Activated CD4-positive, alpha-beta T cell treated with anti-CD3 and anti-CD28 coated beads for 36 hours (primary cell): ENCODE data around the gene LRRC37A. TPM values are rescaled to one million over a fixed set of nuclear protein-coding genes. Genes with fewer than 3 reads are reported as not detected.
"Not testable (repeated sequence)": the region's sequence is repeated elsewhere in the genome, so short reads cannot be mapped to it uniquely, and the experiment has no call there.

Source experiments
- ATAC-seq: fragments of 200-7000 bp; cut with Tn5 transposase; one replicate; pipeline ENCODE4 v1.10.0; 2021; ENCODE audit warnings: mild to moderate bottlenecking, moderate library complexity
- CTCF ChIA-PET: fragments of 350-600 bp; sonication (Branson Sonifier 250); formaldehyde crosslinking; loops from one replicate; lab custom pipeline; 2021; ENCODE audit warnings: antibody characterized with exemption; lab: Charles Lee
- POLR2A ChIA-PET: fragments of 350-600 bp; sonication (Branson Sonifier 250); formaldehyde crosslinking; loops from one replicate; lab custom pipeline; 2021; ENCODE audit warnings: antibody characterized with exemption, inconsistent platforms; lab: Charles Lee
- DNase-seq: peaks from one replicate; pipeline ENCODE4 v3.0.0-alpha.2; 2020
- H3K27ac Mint-ChIP-seq: one replicate; pipeline ENCODE4 v1.8.0; 2021; ENCODE audit warnings: mixed read lengths
- H3K27me3 Mint-ChIP-seq: one replicate; pipeline ENCODE4 v1.8.0; 2021; ENCODE audit warnings: mixed read lengths
- H3K36me3 Mint-ChIP-seq: one replicate; pipeline ENCODE4 v1.8.0; 2021; ENCODE audit warnings: low read depth, mixed read lengths
- H3K4me1 Mint-ChIP-seq: one replicate; pipeline ENCODE4 v1.8.0; 2021; ENCODE audit warnings: mixed read lengths
- H3K4me3 Mint-ChIP-seq: one replicate; pipeline ENCODE4 v1.8.0; 2021; ENCODE audit warnings: mild to moderate bottlenecking, moderate library complexity, mixed read lengths
- H3K9me3 Mint-ChIP-seq: one replicate; pipeline ENCODE4 v1.8.0; 2021; ENCODE audit warnings: low read depth, mixed read lengths
- intact Hi-C, 2 experiments: fragments of 100-400 bp; cut with DNase I in 1 of 2; cut with micrococcal nuclease in 1 of 2; formaldehyde crosslinking; loops; one replicate each; pipeline versions ENCODE4 v1.14.2 to v1.15.1; 2022 to 2024; cut with DNase I, micrococcal nuclease
- total RNA-seq, 2 experiments: library from RNA; stranded (reverse); gene quantifications; one replicate each; pipeline ENCODE4 v1.2.3, GENCODE V29; 2021

LRRC37A gene
- total RNA-seq, 2 experiments from 2014 or later: 0.85 to 1.0 TPM

DNA sequence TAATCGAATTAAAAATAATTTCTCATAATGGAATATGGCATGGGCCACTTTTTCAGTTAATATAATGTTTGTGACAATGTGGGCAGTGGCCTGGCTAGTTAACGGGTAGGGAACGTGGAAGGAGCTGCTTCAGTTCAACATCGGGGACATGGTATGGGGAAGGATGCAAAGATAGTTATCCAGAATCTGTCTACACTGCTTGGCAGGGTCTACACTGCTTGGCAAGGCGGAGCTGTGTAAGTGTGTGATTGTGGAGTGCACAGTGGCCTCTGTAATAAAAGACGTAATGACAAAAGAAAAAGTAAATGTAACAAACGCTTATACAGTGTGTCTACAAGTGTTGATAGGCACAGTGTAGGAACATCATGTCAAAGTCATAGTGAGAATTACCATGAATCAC, 7.3 kb upstream of the LRRC37A start:
- H3K9me3 Mint-ChIP-seq, DNase-seq, H3K27me3 Mint-ChIP-seq, H3K27ac Mint-ChIP-seq, ATAC-seq, POLR2A ChIA-PET, H3K4me3 Mint-ChIP-seq, H3K36me3 Mint-ChIP-seq: not testable (repeated sequence)
- CTCF ChIA-PET: interaction anchor here (0.6 kb wide), 1 partner anchor 506 kb away, joined by 3 read pairs; no protein-coding TSS in a partner anchor
- peaks cover 19% of the 10 kb centered on the region for H3K4me1 Mint-ChIP-seq
- intact Hi-C loops: loop anchor here in 1 of 2 experiments (5.0 kb wide), 1 partner anchor 285 kb away; no protein-coding TSS in a partner anchor

GRCh38 chr17:46290906-46291546, 3.9 kb upstream of the LRRC37A start:
- intact Hi-C loops, ATAC-seq, H3K9me3 Mint-ChIP-seq, H3K4me1 Mint-ChIP-seq, H3K4me3 Mint-ChIP-seq, H3K36me3 Mint-ChIP-seq, POLR2A ChIA-PET, H3K27ac Mint-ChIP-seq, DNase-seq, CTCF ChIA-PET, H3K27me3 Mint-ChIP-seq: not testable (repeated sequence)

GRCh38 chr17:46291618-46292017, 3.3 kb upstream of the LRRC37A start:
- H3K36me3 Mint-ChIP-seq, ATAC-seq, H3K4me1 Mint-ChIP-seq, H3K27me3 Mint-ChIP-seq, POLR2A ChIA-PET, CTCF ChIA-PET, H3K4me3 Mint-ChIP-seq, H3K27ac Mint-ChIP-seq, intact Hi-C loops, DNase-seq, H3K9me3 Mint-ChIP-seq: not testable (repeated sequence)

DNA sequence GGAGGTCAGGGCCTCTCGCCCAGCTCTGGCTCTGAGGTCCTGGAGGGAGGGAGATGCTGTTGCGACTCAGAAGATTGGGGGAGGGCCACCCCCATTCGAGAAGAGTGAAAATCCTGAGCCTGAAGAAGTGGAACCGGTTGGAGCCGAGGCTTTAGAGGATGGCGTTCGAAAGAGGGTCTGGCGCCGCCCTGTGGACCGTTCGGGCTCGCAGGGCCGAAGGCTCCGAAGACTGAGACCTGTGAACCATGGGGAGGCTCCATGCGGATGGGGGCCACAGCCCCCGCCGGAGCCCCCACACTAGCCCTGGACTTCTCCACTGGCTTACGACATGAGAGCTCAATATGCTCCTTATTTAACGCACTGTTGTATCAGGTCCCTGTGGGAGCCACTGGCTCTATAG, 46.3 kb downstream of the LRRC37A start:
- H3K9me3 Mint-ChIP-seq, ATAC-seq, DNase-seq, CTCF ChIA-PET, H3K4me1 Mint-ChIP-seq, H3K27ac Mint-ChIP-seq, H3K27me3 Mint-ChIP-seq, H3K4me3 Mint-ChIP-seq, H3K36me3 Mint-ChIP-seq, intact Hi-C loops, POLR2A ChIA-PET: not testable (repeated sequence)

- H3K36me3 Mint-ChIP-seq, H3K27ac Mint-ChIP-seq, H3K4me3 Mint-ChIP-seq, POLR2A ChIA-PET, ATAC-seq, DNase-seq, H3K9me3 Mint-ChIP-seq, H3K27me3 Mint-ChIP-seq, H3K4me1 Mint-ChIP-seq, intact Hi-C loops, CTCF ChIA-PET: not testable (repeated sequence)
Measured at GRCh38 chr17:46342131-46342530, 47.2 kb downstream of the LRRC37A start.

DNA sequence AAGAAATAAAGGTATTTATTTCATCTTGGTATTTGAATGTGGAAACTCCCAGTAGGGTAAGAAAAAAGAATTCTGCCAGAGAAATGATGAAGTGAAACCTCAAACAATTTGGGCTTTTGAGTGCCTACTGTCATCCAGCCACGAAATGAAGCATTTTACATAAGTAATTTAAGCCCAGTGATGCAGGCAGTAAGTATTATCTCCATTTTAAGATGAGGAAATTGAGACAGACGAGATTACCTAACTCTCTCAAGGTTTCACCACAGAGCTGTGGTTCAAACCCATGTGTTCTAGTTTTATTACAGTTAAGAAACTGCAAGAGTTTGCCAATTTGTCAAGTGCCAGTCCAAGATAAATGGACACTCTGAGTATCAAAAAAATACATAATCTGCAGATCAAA, 53.4 kb downstream of the LRRC37A start:
- H3K9me3 Mint-ChIP-seq, H3K4me1 Mint-ChIP-seq, DNase-seq, intact Hi-C loops, H3K27ac Mint-ChIP-seq, H3K27me3 Mint-ChIP-seq, H3K36me3 Mint-ChIP-seq, POLR2A ChIA-PET, H3K4me3 Mint-ChIP-seq, CTCF ChIA-PET: not testable (repeated sequence)
- ATAC-seq: peak; percentile 47

GRCh38 chr17:46349060-46349459, 54.1 kb downstream of the LRRC37A start:
- H3K36me3 Mint-ChIP-seq, H3K27me3 Mint-ChIP-seq, POLR2A ChIA-PET, H3K9me3 Mint-ChIP-seq, CTCF ChIA-PET, intact Hi-C loops, DNase-seq, H3K27ac Mint-ChIP-seq, H3K4me3 Mint-ChIP-seq, ATAC-seq, H3K4me1 Mint-ChIP-seq: not testable (repeated sequence)

DNA sequence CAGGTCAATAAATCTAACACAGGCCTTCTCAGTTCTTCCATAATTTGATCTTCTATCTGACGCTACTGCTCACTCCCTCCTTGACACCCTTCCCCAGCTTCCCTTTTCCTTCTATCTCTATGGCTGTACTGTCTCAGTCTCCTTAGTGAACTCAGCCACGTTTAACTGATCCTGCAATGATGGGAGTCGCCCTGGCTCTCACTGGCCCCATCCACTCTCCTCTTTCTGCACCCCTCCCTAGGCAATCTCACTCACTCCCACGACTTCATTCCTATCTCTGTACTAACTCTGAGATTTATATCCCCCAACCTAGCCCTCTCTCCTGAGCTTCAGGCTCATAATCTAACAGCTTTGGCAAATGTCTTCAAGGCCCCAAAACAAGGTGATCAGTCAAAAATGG, 58.9 kb downstream of the LRRC37A start:
- H3K36me3 Mint-ChIP-seq, DNase-seq, H3K9me3 Mint-ChIP-seq, H3K27ac Mint-ChIP-seq, POLR2A ChIA-PET, H3K27me3 Mint-ChIP-seq, CTCF ChIA-PET, intact Hi-C loops, ATAC-seq, H3K4me3 Mint-ChIP-seq, H3K4me1 Mint-ChIP-seq: not testable (repeated sequence)

DNA sequence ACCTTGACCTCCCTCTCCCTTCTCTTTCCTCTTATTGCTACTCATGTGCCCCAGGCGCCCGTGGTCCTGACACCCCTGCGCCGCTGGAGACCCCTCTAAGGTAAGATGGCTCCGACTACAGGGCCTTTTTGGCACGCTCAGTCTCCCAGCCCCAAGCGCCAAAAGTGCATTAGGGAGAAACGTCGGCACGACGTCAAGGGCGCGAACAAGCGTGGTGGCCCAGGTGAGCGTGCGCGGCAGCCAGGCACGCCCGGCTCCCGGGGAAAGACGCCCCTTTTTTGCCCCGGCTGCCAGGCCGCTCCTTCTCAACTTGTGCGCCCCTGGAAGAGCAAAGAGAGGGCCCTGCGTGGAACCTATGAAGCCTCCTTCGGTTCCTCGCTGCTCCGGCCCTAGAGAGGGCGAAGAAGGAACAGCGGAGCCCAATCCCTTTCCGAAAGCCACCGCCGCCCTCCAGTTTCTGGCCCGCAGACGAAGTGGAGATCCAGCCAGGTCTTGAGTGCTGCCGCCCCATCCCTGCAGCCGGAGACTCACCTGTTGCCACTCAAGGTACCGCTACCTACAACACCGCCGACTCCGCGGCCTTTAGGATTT, 66.3 kb downstream of the LRRC37A start:
- H3K4me1 Mint-ChIP-seq, DNase-seq, intact Hi-C loops, H3K9me3 Mint-ChIP-seq, H3K4me3 Mint-ChIP-seq, POLR2A ChIA-PET, CTCF ChIA-PET, H3K27ac Mint-ChIP-seq, H3K27me3 Mint-ChIP-seq, H3K36me3 Mint-ChIP-seq: not testable (repeated sequence)
- peak; percentile 64 for ATAC-seq

DNA sequence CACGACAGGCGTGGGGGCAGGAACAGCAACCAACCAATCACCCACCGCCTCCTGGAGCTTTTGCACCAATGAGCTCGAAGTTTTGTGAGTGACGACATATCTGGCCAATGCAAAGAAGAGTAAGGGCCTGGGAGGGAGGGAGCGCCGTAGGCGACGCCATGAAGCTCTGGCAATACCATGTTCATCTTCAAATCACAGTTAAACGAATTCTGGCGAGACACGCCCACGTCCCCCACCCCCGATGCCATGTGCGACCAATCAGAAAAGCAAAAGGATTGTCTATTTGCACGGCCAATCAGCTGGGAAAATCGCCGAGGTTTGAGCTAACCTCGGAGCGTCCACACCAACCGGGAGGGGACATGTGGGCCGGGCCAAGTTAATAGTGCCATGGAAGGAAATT, 66.8 kb downstream of the LRRC37A start, which contains the start of gene ARL17B:
ARL17B (minus strand) TSS at position 12 of the 400 bp plus-strand sequence. CDS start 3,369 bp downstream, outside the sequence.
- intact Hi-C loops, H3K27me3 Mint-ChIP-seq, POLR2A ChIA-PET, H3K4me1 Mint-ChIP-seq, H3K36me3 Mint-ChIP-seq, H3K9me3 Mint-ChIP-seq, CTCF ChIA-PET, H3K27ac Mint-ChIP-seq: not testable (repeated sequence)
- H3K4me3 Mint-ChIP-seq: peak within 1 kb of the TSS; percentile 35
- DNase-seq (peak; percentile 90), ATAC-seq (peak; percentile 95)

GRCh38 chr17:46367520-46367919, 72.6 kb downstream of the LRRC37A start:
- intact Hi-C loops, CTCF ChIA-PET, H3K27me3 Mint-ChIP-seq, ATAC-seq, H3K4me1 Mint-ChIP-seq, H3K4me3 Mint-ChIP-seq, H3K9me3 Mint-ChIP-seq, H3K36me3 Mint-ChIP-seq, H3K27ac Mint-ChIP-seq, POLR2A ChIA-PET, DNase-seq: not testable (repeated sequence)
